Nucleus accumbens (tissue), 56 donors: Measurements from ENCODE around the gene AOAH.

Experiments
- DNase-seq, 56 donors: peaks; one replicate each; lab custom pipeline; 2025; lab: John Stamatoyannopoulos, UW

The AOAH gene

GRCh38 chr7:36567699-36568451, 156.4 kb downstream of the AOAH start:
- no peak for DNase-seq

- no peak for DNase-seq
These were observed 158.4 kb downstream of the AOAH start for GRCh38 chr7:36565792-36566356.

GRCh38 chr7:36564489-36564888, 159.8 kb downstream of the AOAH start:
- no peak for DNase-seq

- no peak for DNase-seq
These were observed 160.5 kb downstream of the AOAH start for GRCh38 chr7:36563706-36564327.

GRCh38 chr7:36562121-36562520, 162.2 kb downstream of the AOAH start:
- no peak for DNase-seq

- no peak for DNase-seq
These were observed 175.3 kb downstream of the AOAH start for GRCh38 chr7:36549029-36549428.

GRCh38 chr7:36547416-36547815, 176.9 kb downstream of the AOAH start:
- DNase-seq: no peak

GRCh38 chr7:36546331-36546730, 178.0 kb downstream of the AOAH start:
- DNase-seq: no peak

DNA sequence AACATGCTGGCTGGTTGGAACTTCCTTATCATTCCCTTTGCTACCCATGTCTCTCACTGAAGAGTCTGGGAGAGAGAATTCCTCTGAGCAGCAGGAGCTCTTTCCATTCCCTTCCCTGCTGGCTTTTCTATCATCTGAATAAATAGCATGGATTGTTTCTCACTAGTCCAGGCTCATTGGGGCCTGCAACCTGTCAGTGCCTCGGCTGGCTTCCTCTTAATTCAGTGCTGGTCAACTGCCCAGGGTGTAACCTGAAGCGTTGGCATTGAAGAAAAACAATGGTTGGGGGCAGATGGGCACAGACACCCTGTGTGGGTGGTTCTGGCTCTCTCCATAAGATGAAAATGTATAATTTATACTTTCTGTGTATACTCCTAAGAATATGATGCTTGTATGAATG, 179.0 kb downstream of the AOAH start:
- DNase-seq: no peak

- no peak for DNase-seq
These were observed 186.2 kb downstream of the AOAH start for GRCh38 chr7:36538126-36538525.

- DNase-seq: no peak
These were observed 188.2 kb downstream of the AOAH start for GRCh38 chr7:36535866-36536664.

GRCh38 chr7:36533717-36534116, 190.6 kb downstream of the AOAH start:
- no peak for DNase-seq

GRCh38 chr7:36532981-36533499, 191.3 kb downstream of the AOAH start:
- peak in 22 of 56 donors; percentile 16 to 78 (median 36) for DNase-seq

- no peak for DNase-seq
These were observed 192.3 kb downstream of the AOAH start for GRCh38 chr7:36531951-36532350.

DNA sequence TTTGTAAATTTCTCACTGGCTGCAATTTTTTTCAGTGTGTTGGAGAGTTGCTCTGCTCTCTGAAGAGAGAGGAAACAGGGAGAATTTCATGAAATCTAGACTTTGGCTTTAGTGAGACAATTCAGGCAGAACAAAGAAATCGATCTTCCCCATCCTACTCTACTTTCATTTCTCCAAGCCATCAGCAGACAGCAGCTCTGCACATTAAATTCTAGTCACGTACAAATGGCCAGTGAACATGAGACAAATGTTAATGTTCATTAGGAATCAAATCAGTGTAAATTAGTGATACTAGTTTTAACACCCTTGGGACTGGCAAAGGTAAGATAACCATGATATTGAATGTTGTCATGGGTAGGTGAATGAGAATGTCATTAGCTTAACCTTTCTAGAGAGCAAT, 193.8 kb downstream of the AOAH start:
- no peak for DNase-seq

DNA sequence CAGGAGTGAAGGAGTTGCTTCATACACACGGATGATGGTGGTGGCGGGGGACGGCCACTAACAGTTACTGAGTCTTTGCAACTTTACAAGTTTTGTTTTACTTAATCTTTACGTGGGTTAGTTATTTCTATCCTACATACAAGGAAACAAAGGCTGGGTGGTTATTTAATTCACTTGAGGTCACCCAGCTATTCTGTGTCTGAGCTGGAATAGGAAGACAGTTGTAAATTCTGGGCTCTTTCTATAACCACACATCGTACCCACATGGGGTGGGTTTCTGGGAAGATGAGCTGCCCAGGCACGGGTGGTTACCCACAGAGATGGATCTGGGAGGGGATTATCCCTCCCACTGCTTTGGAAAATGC, 196.8 kb downstream of the AOAH start:
- DNase-seq: no peak

DNA sequence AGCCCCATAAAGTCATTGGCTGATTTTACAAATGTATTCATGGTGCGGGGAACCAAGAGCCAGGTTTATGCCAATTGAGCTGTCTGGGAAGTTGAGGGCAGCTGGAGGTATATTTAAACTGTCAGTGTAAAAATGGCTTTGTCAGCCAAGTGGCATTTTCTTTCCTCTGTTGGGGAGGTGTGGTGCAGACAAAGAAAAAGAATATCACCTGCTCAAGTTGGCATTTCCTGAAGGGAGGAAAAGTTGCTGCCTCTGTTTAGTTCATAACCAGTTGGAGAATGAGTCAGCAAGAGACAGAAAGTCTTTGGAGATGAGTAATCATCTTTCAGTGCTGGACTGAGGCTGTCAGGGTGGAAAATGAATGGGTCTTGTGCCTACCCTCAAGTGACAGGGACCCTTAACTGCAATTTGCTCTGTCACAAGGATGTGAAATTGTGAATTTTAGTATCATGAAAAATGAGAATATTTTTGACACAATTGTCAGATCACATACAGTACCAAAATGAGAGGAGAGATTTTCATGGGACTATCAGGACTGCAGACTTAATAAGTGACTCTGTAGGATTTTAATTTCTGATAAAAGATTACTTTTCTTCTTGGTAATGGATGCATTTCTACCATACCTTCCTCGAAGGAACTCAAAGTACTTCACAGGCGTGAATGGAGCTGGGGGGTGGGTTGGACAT, 197.3 kb downstream of the AOAH start:
- peak in 2 of 56 donors; percentile 6 to 21 for DNase-seq

DNA sequence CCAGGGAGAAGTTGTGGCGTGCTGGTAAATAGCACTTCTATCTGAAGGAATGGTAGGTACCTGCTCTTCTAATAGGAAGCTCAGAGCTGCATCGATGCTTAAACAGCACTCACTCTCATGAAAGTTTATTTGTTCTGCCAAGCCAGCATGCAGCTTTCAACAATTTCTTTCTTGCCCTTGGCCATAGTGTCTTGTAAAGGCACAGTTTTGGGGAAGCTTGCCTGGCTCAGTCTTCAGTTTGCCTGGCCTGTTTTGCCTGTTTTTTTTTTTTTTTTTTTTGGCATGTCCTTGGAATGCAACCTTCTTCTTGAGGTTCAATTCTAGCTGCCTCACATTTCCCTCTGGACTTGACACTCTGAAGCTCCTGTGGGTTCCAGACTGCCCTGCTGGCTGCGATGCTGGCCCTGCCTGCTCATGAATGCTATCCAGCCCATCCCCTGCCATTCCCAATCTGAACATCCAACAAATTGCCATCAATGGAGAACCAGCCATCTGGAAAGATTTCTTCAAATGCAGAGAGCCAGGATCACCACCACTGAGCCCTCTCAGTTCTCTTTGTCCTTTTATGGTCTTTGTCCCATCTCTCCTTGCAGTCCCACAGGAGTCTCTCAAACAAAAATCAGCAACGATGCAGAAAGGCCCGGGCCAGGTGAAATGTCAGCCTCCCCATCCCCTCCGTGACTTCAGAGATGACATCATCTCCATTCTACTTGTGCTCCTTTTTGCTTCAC, 200.8 kb downstream of the AOAH start:
- DNase-seq: no peak

- DNase-seq: no peak
These were observed 201.8 kb downstream of the AOAH start for GRCh38 chr7:36522453-36523007.
